ENCODE results near the gene LHX3. TPM values are rescaled to one million over a fixed set of nuclear protein-coding genes. Genes with fewer than 3 reads are reported as not detected.
A peak's percentile ranks its signal among the peaks of the same experiment; 100 is the strongest.

The LHX3 gene
- total and polyA plus RNA-seq, 2 of the 4 experiments (the other 2 are of a cell fraction), result not detected

DNA sequence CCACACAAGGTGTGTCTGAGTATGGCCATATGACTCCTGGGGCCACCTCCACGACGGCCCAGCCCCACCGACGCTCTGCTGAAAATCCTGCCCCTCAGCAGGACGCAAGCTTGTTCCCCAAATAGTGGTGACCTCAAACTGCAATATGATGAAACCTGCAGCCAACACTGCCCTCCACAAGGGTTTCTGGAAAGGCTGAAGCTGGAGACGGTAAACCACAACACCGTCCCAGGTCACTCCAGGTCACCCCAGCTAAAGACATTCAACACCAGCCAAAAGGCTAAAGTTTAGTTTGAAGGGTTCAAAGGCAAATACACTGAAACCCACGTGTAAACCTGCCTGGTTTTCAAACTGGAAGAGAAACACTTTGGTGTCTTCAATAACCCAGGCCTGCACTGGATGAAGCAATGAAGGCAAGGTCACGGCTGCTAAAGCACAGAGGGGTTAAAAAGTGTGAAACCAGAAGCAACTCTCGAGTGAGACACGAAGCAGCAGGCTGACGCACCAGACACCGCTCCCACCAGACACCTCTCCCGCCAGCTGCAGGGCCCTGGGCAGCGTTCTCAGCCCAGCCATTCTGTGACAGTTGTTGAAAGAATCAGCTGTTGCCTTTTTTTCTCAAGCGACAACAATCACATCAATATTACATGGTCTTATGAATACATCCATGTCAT is 1.8 kb upstream of the LHX3 start:
- 77% methylated on average over 6 of the region's 16 CpGs; no CpG with 5 or more reads in 1 of the 2 experiments for WGBS, 2 experiments (ENCODE audit: extremely low coverage in 2 of 2, insufficient read length in 1 of 2)
- dilution Hi-C loops (cut with HindIII; ENCODE audit: low sequenced_read_pairs, unreplicated experiment), result no loop called here

More for the DNA sequence above, 1.8 kb upstream of the LHX3 start:
- H3K36me3 ChIP-seq (ENCODE audit: control insufficient read depth, insufficient read depth, low read length), result peaks cover 1% of the 10 kb centered on the region; the same call in 1 of the 2 replicates
- no peak overlapping the region for H3K4me3 ChIP-seq (ENCODE audit: insufficient read depth, low read depth, low read length)
- H2AK9ac ChIP-seq (replicated peaks; ENCODE audit: low read depth, low read length, poor library complexity), result no peak overlapping the region
- H4K5ac ChIP-seq (ENCODE audit: low read depth, low read length), result no peak overlapping the region
- no peak for DNase-seq
- H2BK120ac ChIP-seq (ENCODE audit: low read depth, low read length), result no peak overlapping the region
- POLR2A ChIA-PET (ENCODE audit: unreplicated experiment), result no interaction called here
- CTCF ChIA-PET, result no interaction called here
- in situ Hi-C loops (cut with MboI; ENCODE audit: low sequenced_read_pairs), result no loop called here
- H3K4ac ChIP-seq (ENCODE audit: low read depth, low read length), result no peak overlapping the region
- ATAC-seq (ENCODE audit: low read depth), result no peak
- H2AFZ ChIP-seq (replicated peaks; ENCODE audit: low read length, poor library complexity), result no peak overlapping the region
- no peak overlapping the region for H2BK20ac ChIP-seq (ENCODE audit: low read depth, low read length)
- H3K4me1 ChIP-seq (ENCODE audit: control insufficient read depth, insufficient read depth, low read length), result no peaks in the 10 kb centered on the region
- H2BK5ac ChIP-seq (ENCODE audit: low read depth, low read length, poor library complexity, severe bottlenecking), result no peak overlapping the region
- intact Hi-C loops (cut with micrococcal nuclease), result no loop called here
- H3K27ac ChIP-seq (ENCODE audit: insufficient read depth, low read length), result no peak overlapping the region
- no peak overlapping the region for H2AK5ac ChIP-seq (ENCODE audit: low read depth, low read length)
- TF ChIP-seq, protein P1, sequence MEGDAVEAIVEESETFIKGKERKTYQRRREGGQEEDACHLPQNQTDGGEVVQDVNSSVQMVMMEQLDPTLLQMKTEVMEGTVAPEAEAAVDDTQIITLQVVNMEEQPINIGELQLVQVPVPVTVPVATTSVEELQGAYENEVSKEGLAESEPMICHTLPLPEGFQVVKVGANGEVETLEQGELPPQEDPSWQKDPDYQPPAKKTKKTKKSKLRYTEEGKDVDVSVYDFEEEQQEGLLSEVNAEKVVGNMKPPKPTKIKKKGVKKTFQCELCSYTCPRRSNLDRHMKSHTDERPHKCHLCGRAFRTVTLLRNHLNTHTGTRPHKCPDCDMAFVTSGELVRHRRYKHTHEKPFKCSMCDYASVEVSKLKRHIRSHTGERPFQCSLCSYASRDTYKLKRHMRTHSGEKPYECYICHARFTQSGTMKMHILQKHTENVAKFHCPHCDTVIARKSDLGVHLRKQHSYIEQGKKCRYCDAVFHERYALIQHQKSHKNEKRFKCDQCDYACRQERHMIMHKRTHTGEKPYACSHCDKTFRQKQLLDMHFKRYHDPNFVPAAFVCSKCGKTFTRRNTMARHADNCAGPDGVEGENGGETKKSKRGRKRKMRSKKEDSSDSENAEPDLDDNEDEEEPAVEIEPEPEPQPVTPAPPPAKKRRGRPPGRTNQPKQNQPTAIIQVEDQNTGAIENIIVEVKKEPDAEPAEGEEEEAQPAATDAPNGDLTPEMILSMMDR (conservative IDR thresholded peaks at IDR 0.05; ENCODE audit: low read depth, low read length), result no peak
- TF ChIP-seq MAFK (IDR thresholded peaks at IDR 0.05; ENCODE audit: low read depth, low read length), result no peak
- TF ChIP-seq CHD1 (IDR thresholded peaks at IDR 0.05; ENCODE audit: low read depth, low read length), result no peak
- no peak for TF ChIP-seq BHLHE40 (IDR thresholded peaks at IDR 0.05; ENCODE audit: low read depth, low read length)
- TF ChIP-seq, protein P2, sequence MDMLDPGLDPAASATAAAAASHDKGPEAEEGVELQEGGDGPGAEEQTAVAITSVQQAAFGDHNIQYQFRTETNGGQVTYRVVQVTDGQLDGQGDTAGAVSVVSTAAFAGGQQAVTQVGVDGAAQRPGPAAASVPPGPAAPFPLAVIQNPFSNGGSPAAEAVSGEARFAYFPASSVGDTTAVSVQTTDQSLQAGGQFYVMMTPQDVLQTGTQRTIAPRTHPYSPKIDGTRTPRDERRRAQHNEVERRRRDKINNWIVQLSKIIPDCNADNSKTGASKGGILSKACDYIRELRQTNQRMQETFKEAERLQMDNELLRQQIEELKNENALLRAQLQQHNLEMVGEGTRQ (IDR thresholded peaks at IDR 0.05; ENCODE audit: low read depth, low read length), result no peak
- TF ChIP-seq NFE2L2 (IDR thresholded peaks at IDR 0.05; ENCODE audit: low read depth, low read length), result no peak
- TF ChIP-seq SMC3 (IDR thresholded peaks at IDR 0.05; ENCODE audit: low read depth, low read length), result no peak
- no peak for TF ChIP-seq RAD21 (IDR thresholded peaks at IDR 0.05; ENCODE audit: low read length)
- TF ChIP-seq RFX5 (IDR thresholded peaks at IDR 0.05; ENCODE audit: low read depth, low read length), result no peak
- TF ChIP-seq MXI1 (IDR thresholded peaks at IDR 0.05; ENCODE audit: borderline replicate concordance, low read depth, low read length), result no peak
- no peak for TF ChIP-seq MAZ (IDR thresholded peaks at IDR 0.05; ENCODE audit: borderline replicate concordance, low read depth, low read length)
- TF ChIP-seq, protein P3, sequence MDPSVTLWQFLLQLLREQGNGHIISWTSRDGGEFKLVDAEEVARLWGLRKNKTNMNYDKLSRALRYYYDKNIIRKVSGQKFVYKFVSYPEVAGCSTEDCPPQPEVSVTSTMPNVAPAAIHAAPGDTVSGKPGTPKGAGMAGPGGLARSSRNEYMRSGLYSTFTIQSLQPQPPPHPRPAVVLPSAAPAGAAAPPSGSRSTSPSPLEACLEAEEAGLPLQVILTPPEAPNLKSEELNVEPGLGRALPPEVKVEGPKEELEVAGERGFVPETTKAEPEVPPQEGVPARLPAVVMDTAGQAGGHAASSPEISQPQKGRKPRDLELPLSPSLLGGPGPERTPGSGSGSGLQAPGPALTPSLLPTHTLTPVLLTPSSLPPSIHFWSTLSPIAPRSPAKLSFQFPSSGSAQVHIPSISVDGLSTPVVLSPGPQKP (IDR thresholded peaks at IDR 0.05; ENCODE audit: borderline replicate concordance, low read depth, low read length), result no peak
- TF ChIP-seq RCOR1 (IDR thresholded peaks at IDR 0.05; ENCODE audit: insufficient replicate concordance, low read length), result no peak
- TF ChIP-seq POLR2A (IDR thresholded peaks at IDR 0.05; ENCODE audit: low read depth, low read length), result no peak
- TF ChIP-seq FOS (IDR thresholded peaks at IDR 0.05; ENCODE audit: low read depth, low read length), result no peak
- no peak for TF ChIP-seq CEBPB (IDR thresholded peaks at IDR 0.05; ENCODE audit: low read depth, low read length)
- peaks cover 27% of the 10 kb centered on the region for H3K27me3 ChIP-seq (ENCODE audit: control insufficient read depth, insufficient read depth, low read length)
- H2BK15ac ChIP-seq (ENCODE audit: low read depth, low read length), result no peak overlapping the region
- no peak overlapping the region for H3K14ac ChIP-seq (replicated peaks; ENCODE audit: low read depth, low read length)
- H3K9me1 ChIP-seq (ENCODE audit: insufficient read depth, low read length), result no peaks in the 10 kb centered on the region
- H4K20me1 ChIP-seq (ENCODE audit: insufficient read depth, low read length), result peaks cover 19% of the 10 kb centered on the region
- no peak overlapping the region for H4K8ac ChIP-seq (ENCODE audit: low read depth in 2 of 2, low read length in 2 of 2)
- no peaks in the 10 kb centered on the region for H3K79me1 ChIP-seq (ENCODE audit: low read depth in 1 of 2, low read length in 2 of 2)
- no peak overlapping the region for H3K9ac ChIP-seq (ENCODE audit: low read depth, low read length)
- H3K23ac ChIP-seq (ENCODE audit: low read depth, low read length), result no peak overlapping the region
- TSS peak; percentile 69 for BruUV-seq (replicated peaks)
- H3K18ac ChIP-seq (ENCODE audit: low read depth, low read length), result no peak overlapping the region
- H3K56ac ChIP-seq (ENCODE audit: extremely low read depth, insufficient read depth, low read length), result no peak overlapping the region
- H3K9me3 ChIP-seq (ENCODE audit: control insufficient read depth, insufficient read depth, low read length), result no peaks in the 10 kb centered on the region
- no peak overlapping the region for H3K4me2 ChIP-seq (ENCODE audit: low read depth, low read length)
- H4K91ac ChIP-seq (ENCODE audit: insufficient read depth, low read depth, low read length), result no peak overlapping the region

Measured in IMR-90 (cell line).